Transverse colon (tissue), 4 donors: ENCODE data around the gene SLBP.

Source experiments
- EP300 ChIP-seq: sonication (generic); formaldehyde crosslinking; IDR thresholded peaks from one replicate; pipeline ENCODE4 v1.6.1; 2017; ENCODE audit warnings: antibody characterized with exemption, low read depth
- POLR2AphosphoS5 ChIP-seq, 3 donors: sonication (generic); formaldehyde crosslinking; IDR thresholded peaks; one replicate each; pipeline ENCODE4 v1.6.1; 2016; ENCODE audit warnings: antibody characterized with exemption in 3 of 3
- TF ChIP-seq, protein P1 (sequence below), 5 experiments: fragments of 200-600 bp in 3 of 5; fragments of 450-650 bp in 2 of 5; sonication (generic) in 3 of 5; IDR thresholded peaks; 1 replicate in 2 of 5; 2 replicates in 3 of 5; pipeline ENCODE4 v1.5.1; 2016 to 2017; ENCODE audit warnings: antibody characterized with exemption in 5 of 5, inconsistent platforms in 3 of 5, mild to moderate bottlenecking in 2 of 5, moderate library complexity in 1 of 5

GRCh38 chr4:1648962-1649361, 63.2 kb downstream of the SLBP start:
- TF ChIP-seq, protein P1, sequence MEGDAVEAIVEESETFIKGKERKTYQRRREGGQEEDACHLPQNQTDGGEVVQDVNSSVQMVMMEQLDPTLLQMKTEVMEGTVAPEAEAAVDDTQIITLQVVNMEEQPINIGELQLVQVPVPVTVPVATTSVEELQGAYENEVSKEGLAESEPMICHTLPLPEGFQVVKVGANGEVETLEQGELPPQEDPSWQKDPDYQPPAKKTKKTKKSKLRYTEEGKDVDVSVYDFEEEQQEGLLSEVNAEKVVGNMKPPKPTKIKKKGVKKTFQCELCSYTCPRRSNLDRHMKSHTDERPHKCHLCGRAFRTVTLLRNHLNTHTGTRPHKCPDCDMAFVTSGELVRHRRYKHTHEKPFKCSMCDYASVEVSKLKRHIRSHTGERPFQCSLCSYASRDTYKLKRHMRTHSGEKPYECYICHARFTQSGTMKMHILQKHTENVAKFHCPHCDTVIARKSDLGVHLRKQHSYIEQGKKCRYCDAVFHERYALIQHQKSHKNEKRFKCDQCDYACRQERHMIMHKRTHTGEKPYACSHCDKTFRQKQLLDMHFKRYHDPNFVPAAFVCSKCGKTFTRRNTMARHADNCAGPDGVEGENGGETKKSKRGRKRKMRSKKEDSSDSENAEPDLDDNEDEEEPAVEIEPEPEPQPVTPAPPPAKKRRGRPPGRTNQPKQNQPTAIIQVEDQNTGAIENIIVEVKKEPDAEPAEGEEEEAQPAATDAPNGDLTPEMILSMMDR (IDR thresholded peaks at IDR 0.05): no peak
- TF ChIP-seq EP300 (no peak), POLR2AphosphoS5 (IDR thresholded peaks at IDR 0.05) (no peak)
